Activated CD4-positive, alpha-beta T cell treated with anti-CD3 and anti-CD28 coated beads, Interleukin-2, amount 10 ng/mL, durations not matched to agents 7 days and 5 days (primary cell): Measurements from ENCODE around the gene EGFLAM. TPM values are rescaled to one million over a fixed set of nuclear protein-coding genes. Genes with fewer than 3 reads are reported as not detected.

ENCODE experiments used
- CTCF ChIA-PET: fragments of 350-600 bp; sonication (Branson Sonifier 250); formaldehyde crosslinking; loops from one replicate; lab custom pipeline; 2021; ENCODE audit warnings: antibody characterized with exemption; lab: Charles Lee
- POLR2A ChIA-PET: fragments of 350-600 bp; sonication (Branson Sonifier 250); formaldehyde crosslinking; loops from one replicate; lab custom pipeline; 2021; ENCODE audit warnings: antibody characterized with exemption; lab: Charles Lee
- DNase-seq: peaks from one replicate; pipeline ENCODE4 v3.0.0-alpha.2; 2020
- H3K27ac Mint-ChIP-seq: one replicate; pipeline ENCODE4 v1.8.0; 2021; ENCODE audit warnings: mild to moderate bottlenecking, moderate library complexity, mixed read lengths
- H3K27me3 Mint-ChIP-seq: one replicate; pipeline ENCODE4 v1.8.0; 2021; ENCODE audit warnings: mixed read lengths
- H3K36me3 Mint-ChIP-seq: one replicate; pipeline ENCODE4 v1.8.0; 2021; ENCODE audit warnings: low read depth, mixed read lengths
- H3K4me1 Mint-ChIP-seq: one replicate; pipeline ENCODE4 v1.8.0; 2021; ENCODE audit warnings: mixed read lengths
- H3K4me3 Mint-ChIP-seq: one replicate; pipeline ENCODE4 v1.8.0; 2021; ENCODE audit warnings: mild to moderate bottlenecking, moderate library complexity, mixed read lengths
- H3K9me3 Mint-ChIP-seq: one replicate; pipeline ENCODE4 v1.8.0; 2021; ENCODE audit warnings: mixed read lengths
- total RNA-seq, 2 experiments: library from RNA; stranded (reverse); gene quantifications; one replicate each; pipeline ENCODE4 v1.2.3, GENCODE V29; 2021

EGFLAM gene
- total RNA-seq, 2 experiments from 2014 or later, result not detected

DNA sequence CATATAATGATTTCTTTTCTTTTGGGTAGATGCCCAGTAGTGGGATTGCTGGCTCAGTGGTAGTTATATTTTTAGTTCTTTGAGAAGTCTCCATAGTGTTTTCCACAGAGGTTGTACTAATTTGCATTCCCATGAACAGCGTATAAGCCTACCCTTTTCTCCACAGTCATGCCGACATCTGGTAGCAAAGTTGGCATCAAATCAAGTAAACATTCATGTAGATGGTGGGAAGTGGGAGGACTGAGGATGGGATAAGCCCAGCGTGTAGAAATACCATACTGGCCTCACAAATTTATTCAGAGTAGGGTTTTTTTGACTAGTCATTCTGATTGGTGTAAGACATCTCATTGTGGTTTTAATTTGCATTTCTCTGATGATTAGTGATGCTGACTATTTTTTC, 115.4 kb downstream of the EGFLAM start:
- Mint-ChIP-seq H3K27ac (no peak overlapping the region), H3K36me3 (no peaks in the 10 kb centered on the region), H3K4me1 (peaks cover 3% of the 10 kb centered on the region), H3K27me3 (peaks cover 14% of the 10 kb centered on the region), H3K4me3 (no peak overlapping the region), H3K9me3 (no peaks in the 10 kb centered on the region)
- no peak for DNase-seq
- ChIA-PET CTCF (no interaction called here), POLR2A (no interaction called here)

DNA sequence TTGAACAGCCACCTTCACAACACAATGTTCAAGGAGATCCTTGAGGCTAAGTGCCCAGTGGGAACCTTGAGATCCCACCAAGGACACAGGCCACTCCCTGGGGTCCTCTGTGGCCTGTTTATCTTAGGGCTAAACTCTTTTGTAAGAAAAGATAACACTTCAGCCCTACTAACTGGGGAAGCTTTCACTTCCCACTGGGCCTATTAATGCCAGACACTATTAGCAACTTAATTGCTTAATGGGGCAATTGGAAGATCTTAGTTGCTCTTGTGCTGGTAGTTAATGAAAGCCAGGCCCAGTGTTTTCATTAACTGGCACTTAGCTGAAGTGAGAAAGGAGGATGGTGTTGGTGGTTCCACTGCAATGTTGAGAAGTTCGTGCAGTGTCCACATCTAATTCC, 117.1 kb downstream of the EGFLAM start:
- Mint-ChIP-seq H3K36me3 (no peaks in the 10 kb centered on the region), H3K27ac (no peak overlapping the region), H3K27me3 (peaks cover 27% of the 10 kb centered on the region), H3K4me3 (no peak overlapping the region), H3K9me3 (no peaks in the 10 kb centered on the region), H3K4me1 (peaks cover 3% of the 10 kb centered on the region)
- ChIA-PET POLR2A (no interaction called here), CTCF (no interaction called here)
- DNase-seq, result no peak

DNA sequence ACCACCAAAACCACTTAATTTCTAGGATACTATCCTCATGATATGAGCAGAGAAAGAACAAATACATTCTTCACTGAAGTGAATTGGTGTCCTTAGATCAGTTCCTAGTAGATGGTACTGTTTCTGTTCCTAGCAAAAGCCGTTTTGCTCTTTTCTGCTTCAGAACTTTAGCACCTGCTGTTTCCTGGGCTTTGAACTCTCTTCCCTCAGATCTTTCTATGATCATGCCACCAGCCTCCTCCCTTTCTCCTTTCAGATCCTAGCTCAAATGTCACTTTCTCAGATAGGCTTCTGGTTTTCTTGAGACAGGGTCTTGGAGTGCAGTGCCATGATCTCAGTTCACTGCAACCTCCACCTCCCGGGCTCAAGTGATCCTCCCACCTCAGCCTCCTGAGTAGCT, 118.0 kb downstream of the EGFLAM start:
- H3K36me3 Mint-ChIP-seq, result no peaks in the 10 kb centered on the region
- peaks cover 33% of the 10 kb centered on the region for H3K27me3 Mint-ChIP-seq
- H3K4me1 Mint-ChIP-seq, result peaks cover 3% of the 10 kb centered on the region
- H3K4me3 Mint-ChIP-seq, result no peak overlapping the region
- H3K27ac Mint-ChIP-seq, result no peak overlapping the region
- POLR2A ChIA-PET, result no interaction called here
- no peaks in the 10 kb centered on the region for H3K9me3 Mint-ChIP-seq
- no peak for DNase-seq
- CTCF ChIA-PET, result no interaction called here

DNA sequence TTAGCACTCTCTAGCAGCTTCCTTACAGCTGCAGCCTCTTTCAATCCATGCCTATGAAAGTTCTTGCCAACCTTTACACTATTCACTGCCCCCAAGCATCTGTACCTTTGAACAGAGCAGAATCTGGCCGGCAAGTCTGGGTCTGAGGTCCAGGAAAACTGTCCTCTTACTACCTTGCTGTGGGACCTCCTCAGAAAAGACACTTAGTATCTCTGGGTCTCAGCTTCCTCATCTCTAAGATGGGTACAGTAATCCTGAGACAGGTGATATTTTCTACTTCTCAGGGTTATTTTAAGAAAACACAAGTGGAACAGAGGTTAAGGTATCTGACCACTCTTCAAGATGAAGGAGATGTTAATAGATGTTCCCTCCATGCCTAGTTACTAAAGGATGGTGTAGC, 120.2 kb downstream of the EGFLAM start:
- Mint-ChIP-seq H3K36me3 (no peaks in the 10 kb centered on the region), H3K4me3 (no peak overlapping the region), H3K27ac (no peak overlapping the region), H3K4me1 (peaks cover 3% of the 10 kb centered on the region), H3K9me3 (no peaks in the 10 kb centered on the region), H3K27me3 (peaks cover 34% of the 10 kb centered on the region)
- CTCF ChIA-PET, result interaction anchor here (0.5 kb wide), 1 partner anchor 444 kb away, joined by 4 read pairs; no protein-coding TSS in a partner anchor
- POLR2A ChIA-PET, result no interaction called here
- no peak for DNase-seq

DNA sequence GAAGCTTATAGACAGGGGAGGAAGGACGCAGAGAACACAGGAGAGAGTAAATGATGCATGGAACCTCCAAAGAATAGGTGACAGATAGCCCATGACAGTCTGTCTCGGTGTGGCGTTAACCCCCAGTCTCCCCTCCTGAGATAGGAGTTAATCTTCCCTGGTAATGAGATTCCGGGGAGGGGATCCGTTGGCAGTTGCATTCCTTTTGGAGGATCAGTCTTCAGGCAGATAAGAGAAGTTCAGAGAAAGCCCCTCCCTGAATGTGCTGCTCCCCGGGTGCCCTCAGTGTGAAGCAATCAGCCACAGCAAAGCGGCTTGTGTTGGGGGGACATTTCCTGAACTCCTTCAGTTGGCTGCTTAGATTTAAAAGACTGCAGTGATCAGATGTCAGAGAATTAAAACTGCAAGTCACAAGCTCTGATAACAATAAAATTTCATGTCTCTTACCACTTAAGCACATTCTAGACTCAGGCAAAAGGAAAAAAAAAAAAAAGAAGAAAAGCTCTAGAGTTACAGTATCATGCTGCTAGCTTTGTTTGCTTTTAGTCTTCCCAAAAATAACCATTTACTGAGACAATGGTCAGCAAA, 121.1 kb downstream of the EGFLAM start:
- Mint-ChIP-seq H3K4me3 (no peak overlapping the region), H3K27me3 (peaks cover 34% of the 10 kb centered on the region)
- CTCF ChIA-PET, result interaction anchor here (0.5 to 1.2 kb wide), 3 partner anchors 15 to 445 kb away, joined by 3 to 4 read pairs (median 3); no protein-coding TSS in a partner anchor

DNA sequence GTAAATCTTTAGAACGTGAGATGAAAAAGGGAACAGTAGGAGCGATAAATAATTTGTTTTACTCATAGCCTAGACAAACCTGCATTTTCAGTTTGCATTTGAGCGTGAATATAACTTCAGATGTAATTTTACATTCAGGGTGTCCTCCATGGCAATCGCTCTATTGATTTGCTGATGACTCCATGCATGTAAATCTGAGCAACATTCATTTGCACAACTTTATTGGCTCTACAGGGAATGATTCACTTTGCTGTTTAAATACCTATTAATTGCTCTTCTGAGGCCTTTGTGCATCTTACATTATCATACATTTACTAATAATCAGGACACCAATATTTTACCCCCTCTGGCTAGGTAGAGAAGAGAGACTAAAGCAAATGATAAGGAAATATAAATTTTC, 122.2 kb downstream of the EGFLAM start:
- DNase-seq, result no peak
- no peaks in the 10 kb centered on the region for H3K9me3 Mint-ChIP-seq
- ChIA-PET CTCF (interaction anchor here (0.5 kb wide), 1 partner anchor 473 kb away, joined by 3 read pairs; no protein-coding TSS in a partner anchor), POLR2A (no interaction called here)
- peaks cover 34% of the 10 kb centered on the region for H3K27me3 Mint-ChIP-seq
- no peaks in the 10 kb centered on the region for H3K36me3 Mint-ChIP-seq
- no peak overlapping the region for H3K27ac Mint-ChIP-seq
- H3K4me3 Mint-ChIP-seq, result no peak overlapping the region
- peaks cover 3% of the 10 kb centered on the region for H3K4me1 Mint-ChIP-seq

More for the DNA sequence above, 121.1 kb downstream of the EGFLAM start:
- Mint-ChIP-seq H3K9me3 (no peaks in the 10 kb centered on the region), H3K36me3 (no peaks in the 10 kb centered on the region), H3K27ac (no peak overlapping the region), H3K4me1 (peaks cover 3% of the 10 kb centered on the region)
- POLR2A ChIA-PET, result no interaction called here
- DNase-seq, result no peak

DNA sequence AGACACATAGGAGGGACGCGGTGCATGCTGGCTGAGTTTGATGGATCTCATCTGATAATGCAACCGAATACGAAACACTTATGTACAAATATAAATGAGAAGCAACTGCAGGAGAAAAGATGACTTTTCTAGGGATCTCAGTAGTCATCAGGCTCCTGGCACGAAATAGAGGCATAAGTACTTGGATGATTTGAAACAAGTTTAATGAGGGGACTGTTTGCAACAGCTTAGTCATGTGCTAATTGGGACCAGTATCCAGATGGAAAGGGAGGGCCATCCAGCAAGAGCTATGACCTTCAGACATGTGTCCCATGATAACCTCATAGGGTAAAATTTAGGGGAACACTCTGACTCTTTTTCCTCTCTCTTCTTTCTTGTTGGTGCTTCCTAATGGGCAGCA, 123.0 kb downstream of the EGFLAM start:
- ChIA-PET POLR2A (no interaction called here), CTCF (no interaction called here)
- Mint-ChIP-seq H3K4me1 (peaks cover 2% of the 10 kb centered on the region), H3K4me3 (no peak overlapping the region), H3K9me3 (no peaks in the 10 kb centered on the region), H3K27ac (no peak overlapping the region), H3K36me3 (no peaks in the 10 kb centered on the region), H3K27me3 (peaks cover 34% of the 10 kb centered on the region)
- DNase-seq, result no peak

DNA sequence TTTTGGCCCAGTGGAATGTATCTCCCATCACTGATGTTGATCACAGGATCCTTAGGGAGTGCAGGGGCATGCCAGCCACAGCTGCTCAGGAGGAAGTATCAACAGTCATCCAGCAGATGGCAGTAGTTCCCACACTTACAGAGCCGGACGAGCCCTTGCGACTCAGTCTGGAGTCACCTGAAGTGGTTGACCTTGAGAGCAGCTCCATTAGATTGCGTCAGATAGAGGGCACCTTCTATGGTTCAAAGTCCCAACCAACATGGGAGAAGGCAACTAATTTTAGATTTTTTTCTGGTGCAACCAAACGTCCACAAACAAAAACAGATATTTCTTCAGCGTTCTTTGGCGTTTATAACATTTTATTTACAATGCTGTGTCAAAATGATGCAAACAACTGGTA, 124.5 kb downstream of the EGFLAM start:
- H3K9me3 Mint-ChIP-seq, result no peaks in the 10 kb centered on the region
- peak; percentile 60 for DNase-seq
- H3K4me1 Mint-ChIP-seq, result no peaks in the 10 kb centered on the region
- peaks cover 30% of the 10 kb centered on the region for H3K27me3 Mint-ChIP-seq
- ChIA-PET POLR2A (no interaction called here), CTCF (interaction anchor here (0.5 to 1.2 kb wide), 8 partner anchors 11 to 426 kb away, joined by 3 to 5 read pairs (median 4); no protein-coding TSS in a partner anchor)
- no peaks in the 10 kb centered on the region for H3K36me3 Mint-ChIP-seq
- no peak overlapping the region for H3K4me3 Mint-ChIP-seq
- no peak overlapping the region for H3K27ac Mint-ChIP-seq

DNA sequence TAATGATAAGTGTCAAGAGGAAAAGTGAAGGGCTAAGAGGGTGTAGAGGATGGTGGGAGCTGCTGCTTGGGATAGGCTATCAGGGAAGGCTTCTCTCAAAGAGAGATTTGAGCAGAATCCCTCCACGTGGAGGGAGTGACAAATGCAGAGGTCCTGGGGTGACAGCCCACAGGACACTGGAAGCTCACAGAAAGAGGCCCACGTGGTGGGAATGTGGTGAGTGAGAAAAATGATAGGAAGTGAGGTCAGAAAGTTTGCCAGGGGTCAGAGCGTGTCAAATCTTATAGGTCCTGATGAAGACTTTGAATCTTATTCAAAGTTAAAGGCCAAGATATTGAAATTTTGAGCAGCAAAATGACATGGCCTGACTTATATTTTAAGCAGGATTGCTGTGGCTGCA, 125.3 kb downstream of the EGFLAM start:
- Mint-ChIP-seq H3K4me3 (no peak overlapping the region), H3K27ac (no peak overlapping the region), H3K9me3 (no peaks in the 10 kb centered on the region), H3K36me3 (no peaks in the 10 kb centered on the region), H3K4me1 (no peaks in the 10 kb centered on the region), H3K27me3 (peaks cover 23% of the 10 kb centered on the region)
- no peak for DNase-seq
- ChIA-PET POLR2A (no interaction called here), CTCF (interaction anchor here (0.9 kb wide), 1 partner anchor 28 kb away, joined by 3 read pairs; no protein-coding TSS in a partner anchor)

DNA sequence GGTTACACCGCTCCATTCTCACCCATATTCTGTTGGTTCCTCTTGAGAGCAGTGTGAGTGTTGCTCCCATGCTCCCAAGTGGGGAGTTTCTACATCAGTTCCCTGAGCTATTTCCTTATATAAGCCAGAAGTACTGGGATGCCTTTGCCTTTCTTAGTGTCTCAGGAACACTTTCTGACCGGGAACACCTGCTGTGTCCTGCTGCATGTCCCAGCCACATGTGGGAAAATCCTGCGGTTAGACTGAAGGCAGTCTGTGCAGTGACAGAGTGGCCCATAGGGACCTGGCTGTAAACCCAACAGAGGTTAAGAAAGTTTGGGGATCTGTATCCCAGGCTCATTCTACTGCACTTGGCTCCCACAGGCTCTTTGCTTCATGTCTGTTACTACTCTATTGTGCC, 126.0 kb downstream of the EGFLAM start:
- no peaks in the 10 kb centered on the region for H3K9me3 Mint-ChIP-seq
- no peaks in the 10 kb centered on the region for H3K36me3 Mint-ChIP-seq
- no peak for DNase-seq
- POLR2A ChIA-PET, result no interaction called here
- H3K27ac Mint-ChIP-seq, result no peak overlapping the region
- H3K27me3 Mint-ChIP-seq, result peaks cover 16% of the 10 kb centered on the region
- H3K4me1 Mint-ChIP-seq, result no peaks in the 10 kb centered on the region
- CTCF ChIA-PET, result no interaction called here
- H3K4me3 Mint-ChIP-seq, result no peak overlapping the region

DNA sequence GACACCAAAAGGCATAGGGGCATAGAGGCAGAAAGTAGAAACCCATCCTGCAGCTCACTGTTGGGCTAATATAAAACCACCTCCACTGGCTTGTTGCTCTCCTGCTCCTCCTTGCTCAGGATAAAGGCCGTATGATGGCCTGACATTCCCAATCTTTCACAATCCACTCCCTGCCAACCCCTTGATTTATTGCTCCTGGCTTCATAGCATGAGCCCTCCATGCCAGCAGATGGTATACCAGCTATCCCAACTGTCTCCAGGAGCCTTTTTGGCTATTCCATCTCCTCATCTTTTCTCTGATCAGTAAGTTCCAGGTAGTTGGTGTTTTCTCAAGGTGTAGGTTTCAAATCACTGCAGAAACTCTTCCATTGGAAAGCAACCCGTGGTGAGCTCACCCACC, 128.8 kb downstream of the EGFLAM start:
- H3K4me1 Mint-ChIP-seq, result no peaks in the 10 kb centered on the region
- peaks cover 7% of the 10 kb centered on the region for H3K27me3 Mint-ChIP-seq
- no peak for DNase-seq
- ChIA-PET CTCF (no interaction called here), POLR2A (no interaction called here)
- H3K9me3 Mint-ChIP-seq, result no peaks in the 10 kb centered on the region
- no peak overlapping the region for H3K4me3 Mint-ChIP-seq
- H3K36me3 Mint-ChIP-seq, result no peaks in the 10 kb centered on the region
- H3K27ac Mint-ChIP-seq, result no peak overlapping the region

DNA sequence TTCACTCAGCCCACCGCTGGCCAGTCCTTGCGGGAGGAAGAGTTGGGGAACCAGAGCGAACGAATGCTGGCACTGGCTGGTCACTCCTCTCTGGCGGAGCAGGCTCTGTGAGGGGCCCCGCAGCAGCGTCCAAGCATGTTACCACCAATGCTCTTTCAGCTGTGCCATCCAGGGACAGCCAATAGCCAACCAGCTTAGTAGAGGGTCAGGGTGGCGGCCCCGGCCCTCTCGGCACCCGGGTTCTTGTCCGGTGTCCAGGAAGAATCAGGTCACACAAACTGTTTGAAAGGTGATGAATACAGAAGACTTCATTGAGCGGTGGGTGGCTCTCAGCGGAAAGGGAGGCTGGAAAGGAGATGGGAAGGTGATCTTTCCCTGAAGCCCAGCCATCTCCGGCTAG, 135.3 kb downstream of the EGFLAM start:
- POLR2A ChIA-PET, result no interaction called here
- no peak overlapping the region for H3K4me3 Mint-ChIP-seq
- H3K27ac Mint-ChIP-seq, result no peak overlapping the region
- H3K27me3 Mint-ChIP-seq, result peaks cover 15% of the 10 kb centered on the region
- H3K36me3 Mint-ChIP-seq, result no peaks in the 10 kb centered on the region
- CTCF ChIA-PET, result interaction anchor here (0.6 kb wide), 1 partner anchor 12 kb away, joined by 3 read pairs; no protein-coding TSS in a partner anchor
- H3K4me1 Mint-ChIP-seq, result no peaks in the 10 kb centered on the region
- no peaks in the 10 kb centered on the region for H3K9me3 Mint-ChIP-seq
- DNase-seq, result no peak

DNA sequence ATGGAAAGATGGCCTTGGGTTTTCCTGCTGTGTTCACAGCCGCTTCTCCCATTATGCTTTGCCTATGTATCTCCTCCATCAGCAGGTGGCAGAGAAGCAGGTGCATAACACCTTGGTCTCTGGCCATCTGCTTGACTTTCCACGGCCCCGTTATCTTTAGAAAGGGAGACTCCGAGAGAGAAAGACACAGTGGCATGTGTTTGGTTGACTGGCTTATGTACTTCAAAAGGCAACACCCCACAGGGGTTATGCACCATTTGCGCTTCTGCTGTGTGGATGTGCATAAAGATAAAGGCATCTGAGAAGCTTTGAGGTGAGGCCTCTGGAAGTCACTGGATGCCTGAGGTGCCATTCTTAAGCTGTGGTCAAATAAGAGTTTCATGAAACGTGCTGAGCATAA, 138.4 kb downstream of the EGFLAM start:
- no peak for DNase-seq
- ChIA-PET CTCF (interaction anchor here (1.1 kb wide), 1 partner anchor 11 kb away, joined by 3 read pairs; no protein-coding TSS in a partner anchor), POLR2A (no interaction called here)
- no peak overlapping the region for H3K4me3 Mint-ChIP-seq
- H3K27me3 Mint-ChIP-seq, result peaks cover 28% of the 10 kb centered on the region
- no peaks in the 10 kb centered on the region for H3K36me3 Mint-ChIP-seq
- no peak overlapping the region for H3K27ac Mint-ChIP-seq
- no peaks in the 10 kb centered on the region for H3K9me3 Mint-ChIP-seq
- H3K4me1 Mint-ChIP-seq, result no peaks in the 10 kb centered on the region

DNA sequence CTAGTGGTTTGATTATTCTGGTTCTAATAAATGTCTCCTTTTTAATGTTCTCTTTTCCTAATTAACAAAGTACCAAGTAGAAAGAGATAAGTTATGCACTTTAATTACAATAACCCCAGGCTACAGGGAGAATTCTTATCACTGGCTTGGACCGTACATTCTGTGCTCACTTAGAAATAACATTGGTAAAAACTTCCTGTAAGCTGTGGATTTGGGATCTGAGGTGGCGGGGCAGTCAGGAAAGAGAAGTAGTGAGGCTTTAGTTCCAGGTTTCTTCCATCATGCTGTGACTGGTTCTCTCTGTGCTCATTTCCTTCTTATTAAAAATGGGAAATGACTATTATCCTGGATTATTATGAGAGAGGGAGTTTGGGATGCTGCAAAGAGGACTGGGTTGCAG, 142.0 kb downstream of the EGFLAM start:
- Mint-ChIP-seq H3K27ac (no peak overlapping the region), H3K27me3 (peaks cover 38% of the 10 kb centered on the region), H3K9me3 (no peaks in the 10 kb centered on the region), H3K36me3 (no peaks in the 10 kb centered on the region), H3K4me3 (no peak overlapping the region), H3K4me1 (no peaks in the 10 kb centered on the region)
- ChIA-PET POLR2A (no interaction called here), CTCF (no interaction called here)
- no peak for DNase-seq
